ENCODE measurements around the gene SFXN5. TPM values are rescaled to one million over a fixed set of nuclear protein-coding genes. Genes with fewer than 3 reads are reported as not detected.

Gene SFXN5
- total and polyA plus RNA-seq, 2 donors (not counting 1 experiment from before 2014, with no cell fraction given), result 5.8 to 13.9 TPM

DNA sequence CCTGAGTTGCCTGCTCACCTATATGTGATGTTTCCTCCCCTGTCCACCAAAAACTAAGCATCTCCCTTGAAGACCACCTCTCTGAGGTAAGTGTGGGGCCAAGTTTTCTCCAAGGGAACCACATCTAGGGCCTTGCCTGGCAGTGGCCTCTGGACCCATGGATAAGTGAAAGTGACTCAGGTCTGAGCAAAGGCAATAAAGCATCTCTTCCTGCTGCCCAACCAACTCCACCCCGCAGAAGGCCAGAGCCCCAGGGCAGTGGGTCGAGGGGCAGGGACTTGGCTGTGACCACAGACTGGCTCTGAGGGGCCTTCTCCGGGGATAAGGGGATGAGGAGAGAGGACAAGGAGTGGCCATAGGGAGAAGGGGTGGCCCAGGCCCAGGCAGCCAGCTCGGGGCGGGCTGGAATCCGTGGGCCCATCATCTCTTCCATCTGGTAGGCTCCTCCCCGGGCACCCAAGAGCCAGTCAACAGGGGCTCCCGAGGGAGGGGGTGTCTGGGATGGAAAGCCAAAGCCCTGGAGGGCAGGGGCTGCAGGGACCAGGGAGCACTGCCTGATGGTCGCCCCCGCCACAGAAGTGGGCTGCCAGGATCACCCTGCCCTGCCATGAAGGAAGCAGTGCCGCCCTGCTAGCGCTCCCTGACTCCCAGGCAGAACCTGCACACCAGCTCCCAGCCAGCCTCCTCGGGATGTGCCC lies 120.8 kb downstream of the SFXN5 start:
- Histone ChIP-seq H3K36me3 (ENCODE audit: control insufficient read depth, insufficient read depth, low read length) (no peaks in the 10 kb centered on the region), H4K20me1 (ENCODE audit: control insufficient read depth, extremely low read depth, insufficient read depth, low read length) (no peaks in the 10 kb centered on the region), H2AFZ (ENCODE audit: low read length) (no peak overlapping the region), H3K9ac (ENCODE audit: insufficient read depth, low read length) (no peak overlapping the region), H3K4me3 (replicated peaks in 1 of 4; ENCODE audit: control extremely low read depth in 1 of 4, insufficient read depth in 1 of 4, low read depth in 3 of 4, low read length in 4 of 4) (no peak overlapping the region), H3K27me3 (ENCODE audit: control insufficient read depth, insufficient read depth, low read length) (no peaks in the 10 kb centered on the region), H3K4me1 (ENCODE audit: control insufficient read depth, extremely low read depth, insufficient read depth, low read length) (no peaks in the 10 kb centered on the region), H3K9me3 (ENCODE audit: control insufficient read depth, insufficient read depth, low read depth, low read length) (no peaks in the 10 kb centered on the region), H3K79me2 (ENCODE audit: control insufficient read depth, insufficient read depth, low read length) (no peaks in the 10 kb centered on the region), H3K27ac (ENCODE audit: insufficient read depth, low read length) (no peak overlapping the region), H3K4me2 (ENCODE audit: extremely low read depth, insufficient read depth, low read length) (no peak overlapping the region)
- no peak for DNase-seq (ENCODE audit: low read depth in 2 of 2)
- TF ChIP-seq CTCF (conservative IDR thresholded peaks at IDR 0.05 in 1 of 2, IDR thresholded peaks at IDR 0.05 in 1 of 2; ENCODE audit: low read depth in 1 of 2, low read length in 2 of 2), result no peak
- TF ChIP-seq EZH2 (IDR thresholded peaks at IDR 0.05; ENCODE audit: low read length, missing control alignments), result no peak

- TF ChIP-seq CTCF (conservative IDR thresholded peaks at IDR 0.05 in 1 of 2, IDR thresholded peaks at IDR 0.05 in 1 of 2; ENCODE audit: low read depth in 1 of 2, low read length in 2 of 2), result no peak
- TF ChIP-seq EZH2 (IDR thresholded peaks at IDR 0.05; ENCODE audit: low read length, missing control alignments), result no peak
- DNase-seq (ENCODE audit: low read depth in 2 of 2), result no peak
- no peak overlapping the region for H3K4me2 ChIP-seq (ENCODE audit: extremely low read depth, insufficient read depth, low read length)
Measured at GRCh38 chr2:72949642-72950041, 121.9 kb downstream of the SFXN5 start.

DNA sequence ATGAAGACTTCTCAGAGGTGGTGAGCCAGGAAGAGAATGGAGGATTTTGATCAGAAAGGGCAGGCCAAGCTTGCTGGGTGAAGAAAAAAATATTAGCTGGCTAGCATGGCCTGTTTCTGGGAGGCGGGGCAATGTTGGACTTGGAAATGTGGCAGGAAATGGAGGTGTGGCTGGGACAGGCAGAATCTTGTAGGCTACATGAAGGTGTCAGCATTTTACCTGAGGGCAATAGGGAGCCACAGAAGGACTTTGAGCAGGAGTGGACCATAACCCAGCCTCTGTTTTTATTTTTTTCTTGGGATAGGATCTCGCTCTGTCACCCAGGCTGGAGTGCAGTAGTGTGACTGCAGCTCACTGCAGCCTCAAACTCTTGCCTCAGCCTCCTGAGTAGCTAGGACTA lies 122.5 kb downstream of the SFXN5 start:
- H3K36me3 ChIP-seq (ENCODE audit: control insufficient read depth, insufficient read depth, low read length), result no peaks in the 10 kb centered on the region
- H3K4me2 ChIP-seq (ENCODE audit: extremely low read depth, insufficient read depth, low read length), result no peak overlapping the region
- no peak overlapping the region for H2AFZ ChIP-seq (ENCODE audit: low read length)

More at GRCh38 chr2:72949642-72950041, 121.9 kb downstream of the SFXN5 start:
- Histone ChIP-seq H3K36me3 (ENCODE audit: control insufficient read depth, insufficient read depth, low read length) (no peaks in the 10 kb centered on the region), H3K27me3 (ENCODE audit: control insufficient read depth, insufficient read depth, low read length) (no peaks in the 10 kb centered on the region), H3K4me3 (replicated peaks in 1 of 4; ENCODE audit: control extremely low read depth in 1 of 4, insufficient read depth in 1 of 4, low read depth in 3 of 4, low read length in 4 of 4) (no peak overlapping the region), H3K9ac (ENCODE audit: insufficient read depth, low read length) (no peak overlapping the region), H4K20me1 (ENCODE audit: control insufficient read depth, extremely low read depth, insufficient read depth, low read length) (no peaks in the 10 kb centered on the region), H3K79me2 (ENCODE audit: control insufficient read depth, insufficient read depth, low read length) (no peaks in the 10 kb centered on the region), H3K9me3 (ENCODE audit: control insufficient read depth, insufficient read depth, low read depth, low read length) (no peaks in the 10 kb centered on the region), H2AFZ (ENCODE audit: low read length) (no peak overlapping the region), H3K4me1 (ENCODE audit: control insufficient read depth, extremely low read depth, insufficient read depth, low read length) (no peaks in the 10 kb centered on the region), H3K27ac (ENCODE audit: insufficient read depth, low read length) (no peak overlapping the region)

More for the DNA sequence above, 122.5 kb downstream of the SFXN5 start:
- no peaks in the 10 kb centered on the region for H3K79me2 ChIP-seq (ENCODE audit: control insufficient read depth, insufficient read depth, low read length)
- no peaks in the 10 kb centered on the region for H3K4me1 ChIP-seq (ENCODE audit: control insufficient read depth, extremely low read depth, insufficient read depth, low read length)
- no peak overlapping the region for H3K4me3 ChIP-seq (replicated peaks in 1 of 4; ENCODE audit: control extremely low read depth in 1 of 4, insufficient read depth in 1 of 4, low read depth in 3 of 4, low read length in 4 of 4)
- no peak overlapping the region for H3K27ac ChIP-seq (ENCODE audit: insufficient read depth, low read length)
- no peaks in the 10 kb centered on the region for H3K9me3 ChIP-seq (ENCODE audit: control insufficient read depth, insufficient read depth, low read depth, low read length)
- TF ChIP-seq CTCF (conservative IDR thresholded peaks at IDR 0.05 in 1 of 2, IDR thresholded peaks at IDR 0.05 in 1 of 2; ENCODE audit: low read depth in 1 of 2, low read length in 2 of 2) (no peak), EZH2 (IDR thresholded peaks at IDR 0.05; ENCODE audit: low read length, missing control alignments) (no peak)
- no peak overlapping the region for H3K9ac ChIP-seq (ENCODE audit: insufficient read depth, low read length)
- H4K20me1 ChIP-seq (ENCODE audit: control insufficient read depth, extremely low read depth, insufficient read depth, low read length), result no peaks in the 10 kb centered on the region
- H3K27me3 ChIP-seq (ENCODE audit: control insufficient read depth, insufficient read depth, low read length), result no peaks in the 10 kb centered on the region
- DNase-seq (ENCODE audit: low read depth in 2 of 2), result no peak

Measured in fibroblast of lung (primary cell).